H1 (cell line): ENCODE results near the gene PRELID2. TPM values are rescaled to one million over a fixed set of nuclear protein-coding genes. Genes with fewer than 3 reads are reported as not detected.

Experiments used
- CTCF ChIA-PET: fragments of 300-600 bp; sonication (Branson Sonifier 250); formaldehyde crosslinking; loops from one replicate; lab custom pipeline; 2021; ENCODE audit not compliant: partially characterized antibody; lab: Charles Lee
- POLR2A ChIA-PET: fragments of 300-600 bp; sonication (Branson Sonifier 250); formaldehyde crosslinking; loops from one replicate; lab custom pipeline; 2021; ENCODE audit warnings: inconsistent platforms; ENCODE audit not compliant: partially characterized antibody; lab: Charles Lee
- DNase-seq, 2 experiments: peaks; one replicate each; pipeline versions ENCODE4 v3.0.0 to v3.0.0-alpha.2; 2010 to 2022; ENCODE audit warnings: low spot score in 2 of 2, low read depth in 1 of 2, mixed read lengths in 1 of 2
- FAIRE-seq: peaks from 2 replicates; lab custom pipeline; 2011; peaks lifted over from hg19 to GRCh38; lab: Jason Lieb, UNC
- H2AFZ ChIP-seq: 2 replicates; pipeline ENCODE4 v1.8.1; 2012; ENCODE audit warnings: low read length, inconsistent platforms
- H2AK5ac ChIP-seq: 2 replicates; pipeline ENCODE4 v1.6.1; 2013; ENCODE audit warnings: low read depth, low read length
- H2BK120ac ChIP-seq: replicated peaks from 2 replicates; pipeline ENCODE3; 2013; ENCODE audit warnings: low read depth, low read length, inconsistent platforms
- H2BK12ac ChIP-seq: 2 replicates; pipeline ENCODE4 v1.6.1; 2013; ENCODE audit warnings: low read depth, low read length
- H2BK15ac ChIP-seq: 2 replicates; pipeline ENCODE4 v1.6.1; 2013; ENCODE audit warnings: low read length
- H2BK20ac ChIP-seq: 2 replicates; pipeline ENCODE4 v1.6.1; 2013; ENCODE audit warnings: low read length
- H2BK5ac ChIP-seq: 2 replicates; pipeline ENCODE4 v1.6.1; 2013; ENCODE audit warnings: low read depth, low read length
- H3K14ac ChIP-seq: 2 replicates; pipeline ENCODE4 v1.6.1; 2013; ENCODE audit warnings: inconsistent platforms; ENCODE audit not compliant: insufficient read length
- H3K18ac ChIP-seq: 2 replicates; pipeline ENCODE4 v1.6.1; 2013; ENCODE audit warnings: low read length; ENCODE audit errors: extremely low read depth
- H3K23ac ChIP-seq: 2 replicates; pipeline ENCODE4 v1.6.1; 2013; ENCODE audit warnings: inconsistent platforms; ENCODE audit not compliant: insufficient read length
- H3K23me2 ChIP-seq: 2 replicates; pipeline ENCODE4 v1.6.1; 2013; ENCODE audit warnings: low read depth, low read length
- H3K27ac ChIP-seq: 2 replicates; pipeline ENCODE4 v1.6.1; 2011; ENCODE audit warnings: low read depth, low read length, inconsistent platforms
- H3K27me3 ChIP-seq, 4 experiments: replicated peaks in 1 of 4; 1 replicate in 1 of 4; 2 replicates in 3 of 4; pipeline versions ENCODE4 v1.6.1 to v1.8.1; 2011 to 2013; ENCODE audit warnings: low read length in 3 of 4, mild to moderate bottlenecking in 3 of 4, inconsistent platforms in 2 of 4, mixed read lengths in 2 of 4, moderate library complexity in 1 of 4; ENCODE audit not compliant: control insufficient read depth in 3 of 4, insufficient read depth in 3 of 4; ENCODE audit errors: extremely low read depth in 1 of 4
- H3K36me3 ChIP-seq, 4 experiments: 2 replicates each; pipeline versions ENCODE4 v1.6.1 to v1.8.1; 2011 to 2013; ENCODE audit warnings: mild to moderate bottlenecking in 4 of 4, low read length in 3 of 4, moderate library complexity in 2 of 4, control low read depth in 1 of 4, inconsistent platforms in 1 of 4; ENCODE audit not compliant: insufficient read depth in 4 of 4, control insufficient read depth in 2 of 4
- H3K4ac ChIP-seq: replicated peaks from 2 replicates; pipeline ENCODE3; 2013; ENCODE audit warnings: low read length, low read depth, mixed read lengths, inconsistent platforms; ENCODE audit not compliant: insufficient read length
- H3K4me1 ChIP-seq, 4 experiments: replicated peaks in 1 of 4; 1 replicate in 1 of 4; 2 replicates in 3 of 4; pipeline versions ENCODE4 v1.6.1 to v1.8.1; 2011 to 2013; ENCODE audit warnings: low read length in 3 of 4, inconsistent platforms in 2 of 4, mixed read lengths in 1 of 4; ENCODE audit not compliant: insufficient read depth in 4 of 4, control insufficient read depth in 3 of 4
- H3K4me2 ChIP-seq, 2 experiments: 2 replicates each; pipeline versions ENCODE4 v1.6.1 to v1.8.1; 2011 to 2013; ENCODE audit warnings: low read depth in 2 of 2, low read length in 2 of 2, control low read depth in 1 of 2, inconsistent platforms in 1 of 2, mild to moderate bottlenecking in 1 of 2; ENCODE audit not compliant: insufficient read depth in 1 of 2
- H3K4me3 ChIP-seq, 4 experiments: fragments of 200-600, 300-600 bp in 1 of 4; sonication (generic), shearing (Covaris generic), sonication (Bioruptor Twin) in 1 of 4; 2 replicates each; pipeline versions ENCODE4 v1.5.1 to v1.8.1; 2011 to 2016; ENCODE audit warnings: low read length in 4 of 4, low read depth in 3 of 4, control low read depth in 2 of 4, inconsistent platforms in 2 of 4, mild to moderate bottlenecking in 2 of 4, mixed read lengths in 1 of 4, moderate library complexity in 1 of 4; ENCODE audit not compliant: insufficient read depth in 2 of 4; ENCODE audit errors: extremely low read depth in 1 of 4
- H3K56ac ChIP-seq: replicated peaks from 2 replicates; pipeline ENCODE3; 2013; ENCODE audit warnings: low read depth, mild to moderate bottlenecking, mixed read lengths, low read length, inconsistent platforms; ENCODE audit not compliant: insufficient read length
- H3K79me1 ChIP-seq: 2 replicates; pipeline ENCODE4 v1.6.1; 2013; ENCODE audit warnings: low read depth, low read length, control low read depth
- H3K79me2 ChIP-seq, 2 experiments: 2 replicates each; pipeline versions ENCODE4 v1.6.1 to v1.8.1; 2012 to 2013; ENCODE audit warnings: low read length in 2 of 2, mild to moderate bottlenecking in 2 of 2, inconsistent platforms in 1 of 2; ENCODE audit not compliant: insufficient read depth in 2 of 2, control insufficient read depth in 1 of 2
- H3K9ac ChIP-seq, 4 experiments: replicated peaks in 1 of 4; 1 replicate in 1 of 4; 2 replicates in 3 of 4; pipeline versions ENCODE4 v1.6.1 to v1.8.1; 2011 to 2013; ENCODE audit warnings: low read depth in 3 of 4, low read length in 3 of 4, control low read depth in 2 of 4, mild to moderate bottlenecking in 2 of 4, moderate library complexity in 2 of 4, inconsistent platforms in 1 of 4; ENCODE audit errors: extremely low read depth in 1 of 4
- H3K9me3 ChIP-seq, 2 experiments: 2 replicates each; pipeline versions ENCODE4 v1.6.1 to v1.8.1; 2012 to 2013; ENCODE audit warnings: mild to moderate bottlenecking in 2 of 2, moderate library complexity in 2 of 2, control low read depth in 1 of 2, inconsistent platforms in 1 of 2, low read depth in 1 of 2, low read length in 1 of 2, mixed read lengths in 1 of 2; ENCODE audit not compliant: insufficient read depth in 2 of 2
- H4K20me1 ChIP-seq, 2 experiments: replicated peaks in 1 of 2; 2 replicates each; pipeline versions ENCODE3 to v1.8.1; 2011 to 2013; ENCODE audit warnings: inconsistent platforms in 2 of 2, low read length in 2 of 2, mild to moderate bottlenecking in 1 of 2; ENCODE audit not compliant: insufficient read depth in 2 of 2, control insufficient read depth in 1 of 2
- H4K5ac ChIP-seq: 2 replicates; pipeline ENCODE4 v1.6.1; 2013; ENCODE audit warnings: low read length, low read depth, mixed read lengths, inconsistent platforms; ENCODE audit not compliant: insufficient read length
- H4K8ac ChIP-seq: 2 replicates; pipeline ENCODE4 v1.8.0; 2013; ENCODE audit warnings: mild to moderate bottlenecking, moderate library complexity, low read length, inconsistent platforms; ENCODE audit not compliant: insufficient read depth; ENCODE audit errors: extremely low read depth
- H4K91ac ChIP-seq: replicated peaks from 2 replicates; pipeline ENCODE3; 2013; ENCODE audit warnings: low read length, mixed read lengths, inconsistent platforms; ENCODE audit not compliant: insufficient read length
- FOSL1 ChIP-seq: IDR thresholded peaks from 2 replicates; pipeline ENCODE4 v1.6.1; 2011; ENCODE audit warnings: mild to moderate bottlenecking, low read depth, low read length, moderate library complexity; ENCODE audit not compliant: insufficient read depth
- KDM4A ChIP-seq: IDR thresholded peaks from one replicate; pipeline ENCODE4 v1.7.1; 2012; ENCODE audit warnings: low read depth, mild to moderate bottlenecking, moderate library complexity, low read length, inconsistent platforms; ENCODE audit not compliant: severe bottlenecking
- WGBS, 2 experiments: shearing (Covaris generic) in 1 of 2; methylation state at CpG; one replicate each; pipeline versions ENCODE4 v1.1.6 to v1.1.7; 2013 to 2015; ENCODE audit warnings: low lambda C conversion rate in 2 of 2, mixed read lengths in 2 of 2, inconsistent platforms in 1 of 2, low coverage in 1 of 2, missing lambda C conversion rate in 1 of 2; ENCODE audit not compliant: insufficient replicate concordance in 2 of 2, insufficient coverage in 1 of 2, insufficient read length in 1 of 2; ENCODE audit errors: extremely low coverage in 1 of 2, missing lambda C conversion rate in 1 of 2; 5-methylcytosine and 5-hydroxymethylcytosine counted together
- polyA plus RNA-seq, 7 experiments: library from polyadenylated mRNA; depleted of rRNA in 3 of 7; stranded (reverse) in 5 of 7; unstranded in 2 of 7; fragments of >200 nt in 5 of 7; fragments of 200-250 nt in 2 of 7; gene quantifications; 1 replicate in 5 of 7; 2 replicates in 1 of 7; 4 replicates in 1 of 7; pipeline versions ENCODE4 v1.2.1 to v1.2.3, GENCODE V29; 2011 to 2013; ENCODE audit warnings: missing spikeins in 2 of 7, mixed read lengths in 2 of 7
- total RNA-seq: library from RNA; stranded (reverse); fragmentation: NEBNext Ultra II Directional; extraction: Animal tissue kit (Norgen Biotek cat#: 25700); gene quantifications from 2 replicates; pipeline ENCODE4 v1.2.1, GENCODE V29; 2021

PRELID2 gene
- total and polyA plus RNA-seq, 2 of the 8 experiments (the other 6 are each of a cell fraction or from before 2014, with no cell fraction given), result 2.2 to 7.8 TPM

GRCh38 chr5:145855763-145856267 is 20.7 kb upstream of the PRELID2 start:
- Histone ChIP-seq H2AK5ac (no peak overlapping the region), H3K4me3 (peak overlapping the region; percentile 48 to 59 (median 56); a peak in 7 of 8 replicates), H2BK20ac (no peak overlapping the region), H3K56ac (no peak overlapping the region), H3K14ac (no peak overlapping the region), H3K4me2 (peak overlapping the region; percentile 80 to 89), H3K9ac (peak overlapping the region in 2 of 4 experiments; percentile 16 to 48; a peak in 2 of 7 replicates), H3K4ac (no peak overlapping the region), H3K27me3 (no peaks in the 10 kb centered on the region), H3K27ac (peak overlapping the region; percentile 21; the same call in 1 of the 2 replicates), H4K20me1 (no peaks in the 10 kb centered on the region), H2AFZ (peak overlapping the region; percentile 93), H2BK15ac (peak overlapping the region; percentile 61; the same call in 1 of the 2 replicates), H3K4me1 (peaks cover 3 to 5% (median 3%) of the 10 kb centered on the region in 4 experiments; a peak in 5 of 7 replicates), H3K36me3 (no peaks in the 10 kb centered on the region), H3K79me2 (no peaks in the 10 kb centered on the region), H4K5ac (no peak overlapping the region), H3K23ac (no peak overlapping the region), H3K9me3 (no peaks in the 10 kb centered on the region), H3K23me2 (peaks cover 2% of the 10 kb centered on the region; the same call in 1 of the 2 replicates), H4K91ac (no peak overlapping the region), H3K79me1 (no peaks in the 10 kb centered on the region), H4K8ac (no peak overlapping the region), H2BK12ac (no peak overlapping the region), H2BK120ac (no peak overlapping the region), H3K18ac (peak overlapping the region; percentile 9), H2BK5ac (peak overlapping the region; percentile 55; the same call in 1 of the 2 replicates)
- POLR2A ChIA-PET, result interaction anchor here (1.7 kb wide), 1 partner anchor 11 kb away, joined by 11 read pairs; no protein-coding TSS in a partner anchor
- no peak for FAIRE-seq
- 69% methylated on average over 4 of the region's 4 CpGs; no CpG with 5 or more reads in 1 of the 2 experiments for WGBS, 2 experiments
- no peak for DNase-seq
- CTCF ChIA-PET, result interaction anchor here (0.6 to 3.4 kb wide), 11 partner anchors 21 to 216 kb away, joined by 3 to 23 read pairs (median 3); partner anchors contain the start of gene PRELID2
- TF ChIP-seq FOSL1 (no peak), KDM4A (peak; percentile 4)
